CD14-positive monocyte (primary cell): ENCODE measurements around the gene HIF3A. TPM values are rescaled to one million over a fixed set of nuclear protein-coding genes. Genes with fewer than 3 reads are reported as not detected.

ENCODE experiments used
- DNase-seq, 3 donors: peaks; one replicate each; pipeline ENCODE4 v3.0.0-alpha.2; 2011 to 2022
- H2AFZ ChIP-seq: 2 replicates; pipeline ENCODE4 v1.6.0; 2012; ENCODE audit warnings: mild to moderate bottlenecking, low read depth, low read length, inconsistent platforms; ENCODE audit not compliant: insufficient read depth, poor library complexity, severe bottlenecking
- H3K27ac ChIP-seq, 2 donors: 1 replicate in 1 of 2; 2 replicates in 1 of 2; pipeline ENCODE4 v1.5.1; 2012 to 2013; ENCODE audit warnings: low read length in 2 of 2, control low read depth in 1 of 2, inconsistent platforms in 1 of 2, low read depth in 1 of 2, mild to moderate bottlenecking in 1 of 2
- H3K27me3 ChIP-seq, 2 donors: one replicate each; pipeline versions ENCODE4 v1.6.0 to v1.6.1; 2011 to 2013; ENCODE audit warnings: low read length in 2 of 2; ENCODE audit not compliant: control insufficient read depth in 2 of 2, insufficient read depth in 2 of 2
- H3K36me3 ChIP-seq, 2 donors: replicated peaks in 1 of 2; 1 replicate in 1 of 2; 2 replicates in 1 of 2; pipeline versions ENCODE4 v1.5.1 to v1.6.1; 2012 to 2013; ENCODE audit warnings: low read length in 2 of 2, control low read depth in 1 of 2, inconsistent platforms in 1 of 2, mild to moderate bottlenecking in 1 of 2; ENCODE audit not compliant: insufficient read depth in 2 of 2, control insufficient read depth in 1 of 2
- H3K4me1 ChIP-seq, 2 donors: 1 replicate in 1 of 2; 2 replicates in 1 of 2; pipeline versions ENCODE4 v1.5.1 to v1.6.1; 2012 to 2013; ENCODE audit warnings: low read length in 2 of 2, control low read depth in 1 of 2, inconsistent platforms in 1 of 2, mild to moderate bottlenecking in 1 of 2, moderate library complexity in 1 of 2; ENCODE audit not compliant: insufficient read depth in 2 of 2, control insufficient read depth in 1 of 2
- H3K4me2 ChIP-seq: replicated peaks from 2 replicates; pipeline ENCODE3; 2012; ENCODE audit warnings: low read length, moderate library complexity, mild to moderate bottlenecking; ENCODE audit not compliant: poor library complexity, severe bottlenecking; ENCODE audit errors: extremely low read depth
- H3K4me3 ChIP-seq, 3 experiments: fragments of 200-600 bp in 1 of 3; sonication (generic) in 1 of 3; replicated peaks in 1 of 3; 1 replicate in 2 of 3; 2 replicates in 1 of 3; pipeline ENCODE4 v1.5.1; 2011 to 2013; ENCODE audit warnings: low read length in 3 of 3, mild to moderate bottlenecking in 3 of 3, control low read depth in 2 of 3, low read depth in 2 of 3, inconsistent platforms in 1 of 3, moderate library complexity in 1 of 3
- H3K79me2 ChIP-seq: 2 replicates; pipeline ENCODE4 v1.6.0; 2012; ENCODE audit warnings: mild to moderate bottlenecking, control low read depth, inconsistent platforms, low read length, moderate library complexity; ENCODE audit not compliant: insufficient read depth
- H3K9ac ChIP-seq: 2 replicates; pipeline ENCODE4 v1.6.0; 2017; ENCODE audit warnings: low read length, mild to moderate bottlenecking; ENCODE audit not compliant: insufficient read depth, poor library complexity, severe bottlenecking
- H3K9me3 ChIP-seq, 2 donors: replicated peaks in 1 of 2; 1 replicate in 1 of 2; 2 replicates in 1 of 2; pipeline versions ENCODE4 v1.5.1 to v1.6.1; 2012 to 2013; ENCODE audit warnings: low read length in 2 of 2, control low read depth in 1 of 2; ENCODE audit not compliant: control insufficient read depth in 1 of 2, insufficient read depth in 1 of 2
- H4K20me1 ChIP-seq: 2 replicates; pipeline ENCODE4 v1.6.0; 2012; ENCODE audit warnings: mild to moderate bottlenecking, low read length, control low read depth, moderate library complexity; ENCODE audit not compliant: insufficient read depth
- H3K27ac Mint-ChIP-seq, 7 donors: one replicate each; pipeline ENCODE4 v1.8.0; 2020; ENCODE audit warnings: mild to moderate bottlenecking in 7 of 7, mixed read lengths in 7 of 7, moderate library complexity in 6 of 7, inconsistent platforms in 2 of 7
- H3K27me3 Mint-ChIP-seq, 3 donors: one replicate each; pipeline ENCODE4 v1.8.0; 2021 to 2022; ENCODE audit warnings: low read depth in 3 of 3, mild to moderate bottlenecking in 3 of 3, mixed read lengths in 3 of 3, moderate library complexity in 3 of 3, inconsistent platforms in 1 of 3
- H3K36me3 Mint-ChIP-seq, 2 donors: one replicate each; pipeline ENCODE4 v1.8.0; 2020; ENCODE audit warnings: mixed read lengths in 2 of 2, inconsistent platforms in 1 of 2, mild to moderate bottlenecking in 1 of 2
- H3K4me1 Mint-ChIP-seq: one replicate; pipeline ENCODE4 v1.8.0; 2020; ENCODE audit warnings: mild to moderate bottlenecking, mixed read lengths
- H3K4me3 Mint-ChIP-seq, 2 donors: one replicate each; pipeline ENCODE4 v1.8.0; 2020; ENCODE audit warnings: mild to moderate bottlenecking in 2 of 2, mixed read lengths in 2 of 2, moderate library complexity in 1 of 2
- H3K9me3 Mint-ChIP-seq, 7 donors: one replicate each; pipeline ENCODE4 v1.8.0; 2020 to 2022; ENCODE audit warnings: mixed read lengths in 7 of 7, mild to moderate bottlenecking in 6 of 7, moderate library complexity in 6 of 7, inconsistent platforms in 2 of 7
- WGBS: methylation state at CpG from one replicate; pipeline ENCODE4 v1.1.5; 2013; ENCODE audit warnings: missing lambda C conversion rate; ENCODE audit not compliant: insufficient coverage; 5-methylcytosine and 5-hydroxymethylcytosine counted together
- intact Hi-C, 2 donors: fragments of 100-400 bp; cut with micrococcal nuclease; formaldehyde crosslinking; loops; one replicate each; pipeline versions ENCODE4 v1.15.0 to v1.15.1; 2023
- polyA plus RNA-seq, 3 donors: library from polyadenylated mRNA; depleted of rRNA in 1 of 3; unstranded in 2 of 3; stranded (reverse) in 1 of 3; fragments of 300-500 nt in 2 of 3; fragments of >200 nt in 1 of 3; fragmentation: Illumina TruSeq in 2 of 3; gene quantifications; 1 replicate in 2 of 3; 2 replicates in 1 of 3; pipeline ENCODE4 v1.2.3, GENCODE V29; 2012 to 2021
- TF ChIP-seq, protein P1 (sequence below): fragments of 200-600 bp; IDR thresholded peaks from one replicate; pipeline ENCODE4 v1.8.0; 2022; ENCODE audit warnings: antibody characterized with exemption, mild to moderate bottlenecking

The HIF3A gene
- polyA plus RNA-seq, 3 donors: not detected

GRCh38 chr19:46350029-46350757, 53.4 kb downstream of the HIF3A start:
- H3K36me3 Mint-ChIP-seq: peaks cover 21 to 26% of the 10 kb centered on the region in 2 donors
- peaks cover 57% of the 10 kb centered on the region for H3K4me1 Mint-ChIP-seq
- Histone ChIP-seq H2AFZ (peak overlapping the region; percentile 65), H3K36me3 (peaks cover 18 to 21% of the 10 kb centered on the region in 2 donors), H3K9ac (peak overlapping the region; percentile 57), H3K27me3 (no peaks in the 10 kb centered on the region), H4K20me1 (peaks cover 6% of the 10 kb centered on the region), H3K79me2 (peaks cover 56% of the 10 kb centered on the region), H3K9me3 (no peaks in the 10 kb centered on the region), H3K27ac (peak overlapping the region; percentile 74 to 80), H3K4me2 (peak overlapping the region; percentile 60), H3K4me1 (peaks cover 54 to 58% of the 10 kb centered on the region in 2 donors), H3K4me3 (peak overlapping the region in 1 of 3 experiments; percentile 54)
- TF ChIP-seq, protein P1, sequence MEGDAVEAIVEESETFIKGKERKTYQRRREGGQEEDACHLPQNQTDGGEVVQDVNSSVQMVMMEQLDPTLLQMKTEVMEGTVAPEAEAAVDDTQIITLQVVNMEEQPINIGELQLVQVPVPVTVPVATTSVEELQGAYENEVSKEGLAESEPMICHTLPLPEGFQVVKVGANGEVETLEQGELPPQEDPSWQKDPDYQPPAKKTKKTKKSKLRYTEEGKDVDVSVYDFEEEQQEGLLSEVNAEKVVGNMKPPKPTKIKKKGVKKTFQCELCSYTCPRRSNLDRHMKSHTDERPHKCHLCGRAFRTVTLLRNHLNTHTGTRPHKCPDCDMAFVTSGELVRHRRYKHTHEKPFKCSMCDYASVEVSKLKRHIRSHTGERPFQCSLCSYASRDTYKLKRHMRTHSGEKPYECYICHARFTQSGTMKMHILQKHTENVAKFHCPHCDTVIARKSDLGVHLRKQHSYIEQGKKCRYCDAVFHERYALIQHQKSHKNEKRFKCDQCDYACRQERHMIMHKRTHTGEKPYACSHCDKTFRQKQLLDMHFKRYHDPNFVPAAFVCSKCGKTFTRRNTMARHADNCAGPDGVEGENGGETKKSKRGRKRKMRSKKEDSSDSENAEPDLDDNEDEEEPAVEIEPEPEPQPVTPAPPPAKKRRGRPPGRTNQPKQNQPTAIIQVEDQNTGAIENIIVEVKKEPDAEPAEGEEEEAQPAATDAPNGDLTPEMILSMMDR: no peak
- WGBS: 36% methylated on average over 6 of the region's 8 CpGs
- peak overlapping the region in 6 of 7 donors; percentile 62 to 92 (median 87) for H3K27ac Mint-ChIP-seq
- peak overlapping the region; percentile 58 to 82 for H3K4me3 Mint-ChIP-seq
- H3K9me3 Mint-ChIP-seq: peaks cover 0 to 3% (median 0%) of the 10 kb centered on the region in 7 donors
- H3K27me3 Mint-ChIP-seq: peaks cover 0 to 7% (median 1%) of the 10 kb centered on the region in 3 donors
- no peak for DNase-seq
- intact Hi-C loops: no loop called here

- peak overlapping the region; percentile 57 for H3K9ac ChIP-seq
- peak overlapping the region; percentile 60 for H3K4me2 ChIP-seq
- peak overlapping the region in 1 of 3 experiments; percentile 54 for H3K4me3 ChIP-seq
These were observed 53.9 kb downstream of the HIF3A start for GRCh38 chr19:46350758-46351159.

More at GRCh38 chr19:46350758-46351159, 53.9 kb downstream of the HIF3A start:
- Mint-ChIP-seq H3K4me1 (peaks cover 57% of the 10 kb centered on the region), H3K27ac (peak overlapping the region in 6 of 7 donors; percentile 53 to 92 (median 81)), H3K9me3 (peaks cover 0 to 3% (median 0%) of the 10 kb centered on the region in 7 donors), H3K4me3 (peak overlapping the region; percentile 58 to 82), H3K27me3 (peaks cover 0 to 7% (median 1%) of the 10 kb centered on the region in 3 donors), H3K36me3 (peaks cover 27 to 32% of the 10 kb centered on the region in 2 donors)
- Histone ChIP-seq H3K4me1 (peaks cover 54 to 58% of the 10 kb centered on the region in 2 donors), H3K79me2 (peaks cover 56% of the 10 kb centered on the region), H3K36me3 (peaks cover 23 to 27% of the 10 kb centered on the region in 2 donors), H2AFZ (peak overlapping the region; percentile 65), H3K9me3 (no peaks in the 10 kb centered on the region), H4K20me1 (peaks cover 6% of the 10 kb centered on the region), H3K27me3 (no peaks in the 10 kb centered on the region), H3K27ac (peak overlapping the region; percentile 74 to 80)
- 14% methylated on average over 7 of the region's 8 CpGs for WGBS
- peak; percentile 23 to 60 (median 40) for DNase-seq
- TF ChIP-seq, protein P1: no peak
- intact Hi-C loops: no loop called here
